Activated T-cell treated with anti-CD3 and anti-CD28 coated beads, Interleukin-2, amount 50 U/mL, for 24 hours (primary cell): ENCODE measurements around the gene COX6A1.

Experiments
- DNase-seq: peaks from one replicate; pipeline ENCODE4 v3.0.0-alpha.2; 2020
- H3K27ac Mint-ChIP-seq: 2 replicates; pipeline ENCODE4 v1.8.0; 2020; ENCODE audit warnings: mild to moderate bottlenecking, mixed read lengths
- H3K27me3 Mint-ChIP-seq: 2 replicates; pipeline ENCODE4 v1.8.0; 2020; ENCODE audit warnings: mixed read lengths
- H3K36me3 Mint-ChIP-seq: 2 replicates; pipeline ENCODE4 v1.8.0; 2020; ENCODE audit warnings: low read depth, mixed read lengths
- H3K4me1 Mint-ChIP-seq: 2 replicates; pipeline ENCODE4 v1.8.0; 2020; ENCODE audit warnings: low read depth, mixed read lengths
- H3K4me3 Mint-ChIP-seq: 2 replicates; pipeline ENCODE4 v1.8.0; 2020; ENCODE audit warnings: mild to moderate bottlenecking, moderate library complexity, mixed read lengths
- H3K9me3 Mint-ChIP-seq: 2 replicates; pipeline ENCODE4 v1.8.0; 2020; ENCODE audit warnings: mixed read lengths

Gene COX6A1

GRCh38 chr12:120413901-120414695, 23.8 kb upstream of the COX6A1 start:
- Mint-ChIP-seq H3K4me3 (no peak overlapping the region), H3K36me3 (no peaks in the 10 kb centered on the region), H3K9me3 (no peaks in the 10 kb centered on the region), H3K27ac (no peak overlapping the region), H3K4me1 (no peaks in the 10 kb centered on the region), H3K27me3 (peaks cover 3% of the 10 kb centered on the region)
- no peak for DNase-seq

GRCh38 chr12:120416490-120417216, 21.3 kb upstream of the COX6A1 start:
- no peak overlapping the region for H3K27ac Mint-ChIP-seq
- H3K4me1 Mint-ChIP-seq = no peaks in the 10 kb centered on the region
- H3K4me3 Mint-ChIP-seq = no peak overlapping the region

DNA sequence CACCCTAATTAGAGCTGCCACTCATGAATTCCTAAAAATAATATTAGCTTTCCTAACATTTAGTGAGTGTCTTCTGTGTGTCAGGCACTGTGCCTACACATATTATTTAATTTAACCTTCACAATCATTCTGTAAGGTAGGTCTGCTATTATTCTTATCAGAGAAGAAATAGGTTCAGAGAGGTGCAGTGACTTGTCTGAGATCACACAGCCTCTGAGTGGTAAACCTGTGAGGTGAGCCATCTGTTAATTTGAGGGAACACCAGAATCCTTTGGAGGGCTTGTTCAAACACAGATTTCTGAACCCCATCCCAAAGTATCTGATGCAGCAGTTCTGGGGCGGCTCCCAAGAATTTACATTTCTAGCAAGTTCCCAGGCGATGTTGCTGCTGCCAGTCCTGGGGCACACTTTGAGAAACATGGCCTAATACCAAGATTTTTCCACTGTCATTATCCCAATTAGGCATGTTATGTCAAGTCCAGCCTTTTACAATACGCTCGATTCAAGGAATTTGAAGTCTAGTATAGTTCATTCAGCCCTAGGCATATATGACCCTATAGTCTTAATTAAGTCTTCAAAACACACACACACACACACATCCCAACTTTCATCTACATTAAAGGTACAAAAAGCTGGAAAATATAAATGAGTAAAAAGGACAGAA, 19.9 kb upstream of the COX6A1 start:
- peaks cover 3% of the 10 kb centered on the region for H3K27me3 Mint-ChIP-seq
- H3K4me3 Mint-ChIP-seq = no peak overlapping the region
- H3K4me1 Mint-ChIP-seq = no peaks in the 10 kb centered on the region
- H3K27ac Mint-ChIP-seq = no peak overlapping the region
- no peak for DNase-seq
- H3K36me3 Mint-ChIP-seq = no peaks in the 10 kb centered on the region
- no peaks in the 10 kb centered on the region for H3K9me3 Mint-ChIP-seq

More at GRCh38 chr12:120416490-120417216, 21.3 kb upstream of the COX6A1 start:
- H3K9me3 Mint-ChIP-seq = no peaks in the 10 kb centered on the region
- H3K27me3 Mint-ChIP-seq = peaks cover 3% of the 10 kb centered on the region
- no peaks in the 10 kb centered on the region for H3K36me3 Mint-ChIP-seq
- DNase-seq = no peak

- Mint-ChIP-seq H3K36me3 (no peaks in the 10 kb centered on the region), H3K4me3 (no peak overlapping the region)
Observed at GRCh38 chr12:120421701-120422100, 16.2 kb upstream of the COX6A1 start.

GRCh38 chr12:120422892-120423456, 14.9 kb upstream of the COX6A1 start:
- Mint-ChIP-seq H3K4me1 (no peaks in the 10 kb centered on the region), H3K36me3 (no peaks in the 10 kb centered on the region), H3K27ac (no peak overlapping the region), H3K4me3 (no peak overlapping the region), H3K27me3 (no peaks in the 10 kb centered on the region), H3K9me3 (no peaks in the 10 kb centered on the region)
- DNase-seq = no peak

More at GRCh38 chr12:120421701-120422100, 16.2 kb upstream of the COX6A1 start:
- H3K9me3 Mint-ChIP-seq = no peaks in the 10 kb centered on the region
- no peak overlapping the region for H3K27ac Mint-ChIP-seq
- no peak for DNase-seq
- no peaks in the 10 kb centered on the region for H3K4me1 Mint-ChIP-seq
- peaks cover 2% of the 10 kb centered on the region for H3K27me3 Mint-ChIP-seq

DNA sequence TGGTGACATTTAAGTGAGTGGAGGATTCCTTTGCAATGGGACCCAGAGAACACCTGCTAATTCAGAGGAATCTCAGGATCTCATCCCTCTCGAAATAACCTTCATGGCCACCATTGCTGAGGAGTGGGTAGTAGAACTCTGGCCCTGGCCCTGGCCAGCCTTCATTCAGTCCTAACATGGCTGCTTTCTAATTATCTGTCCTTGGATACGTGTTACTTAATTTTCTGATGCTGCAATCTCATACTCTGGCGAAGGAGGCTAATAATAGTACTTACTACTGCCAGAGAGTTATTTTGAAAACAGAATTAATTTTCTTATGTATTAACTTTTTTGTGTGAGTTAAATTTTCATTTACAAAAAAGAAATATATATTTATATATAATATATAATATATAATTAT, 12.1 kb upstream of the COX6A1 start:
- Mint-ChIP-seq H3K4me3 (no peak overlapping the region), H3K9me3 (no peaks in the 10 kb centered on the region), H3K36me3 (no peaks in the 10 kb centered on the region), H3K4me1 (peaks cover 3% of the 10 kb centered on the region), H3K27ac (no peak overlapping the region), H3K27me3 (peaks cover 2% of the 10 kb centered on the region)
- no peak for DNase-seq

DNA sequence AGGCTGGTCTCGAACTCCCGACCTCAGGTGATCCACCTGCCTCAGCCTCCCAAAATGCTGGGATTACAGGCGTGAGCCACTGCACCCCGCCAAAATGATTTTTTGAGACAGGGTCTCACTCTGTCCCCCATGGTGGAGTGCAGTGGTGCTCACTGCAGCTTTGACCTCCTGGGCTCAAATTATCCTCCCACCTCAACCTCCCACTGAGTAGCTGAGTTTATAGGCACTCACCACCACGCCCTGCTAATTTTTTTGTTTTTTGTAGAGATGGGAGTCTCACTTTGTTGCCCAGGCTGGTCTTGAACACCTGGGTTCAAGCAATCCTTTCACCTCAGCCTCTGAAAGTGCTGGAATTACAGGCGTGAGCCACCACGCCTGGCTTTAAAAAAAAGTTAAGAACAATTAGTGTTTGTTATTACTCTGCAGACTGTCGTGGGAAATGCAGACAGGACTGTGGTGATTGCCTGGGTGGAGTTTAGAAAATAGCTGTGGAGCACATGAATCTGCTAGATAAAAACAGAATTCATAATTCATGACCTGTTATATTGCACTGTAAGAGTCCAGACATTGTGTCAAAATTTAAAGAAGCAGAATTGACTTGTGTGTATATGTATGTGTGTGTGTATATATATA, 9.2 kb upstream of the COX6A1 start:
- DNase-seq = no peak
- no peaks in the 10 kb centered on the region for H3K9me3 Mint-ChIP-seq

DNA sequence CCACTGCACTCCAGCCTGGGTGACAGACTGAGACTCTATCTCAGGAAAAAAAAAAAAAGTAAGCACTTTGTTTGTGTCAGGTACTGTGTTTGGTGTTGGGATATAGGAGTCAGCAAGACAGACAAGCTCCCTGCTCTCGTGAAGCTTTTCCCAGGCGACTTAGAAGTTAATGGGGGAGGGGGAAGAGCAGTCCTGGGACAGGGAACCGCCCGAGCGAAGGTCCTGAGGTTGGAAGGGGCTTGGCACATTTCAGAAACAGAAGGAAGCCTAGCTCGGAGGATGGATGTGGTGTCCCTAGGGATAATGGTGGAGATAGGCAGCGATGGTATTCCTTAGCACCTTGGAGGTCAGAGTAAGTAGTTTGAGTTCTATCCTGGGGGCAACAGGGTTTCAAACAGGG, 8.5 kb upstream of the COX6A1 start:
- peaks cover 2% of the 10 kb centered on the region for H3K27me3 Mint-ChIP-seq
- no peak for DNase-seq
- no peaks in the 10 kb centered on the region for H3K36me3 Mint-ChIP-seq
- H3K4me3 Mint-ChIP-seq = no peak overlapping the region
- no peaks in the 10 kb centered on the region for H3K9me3 Mint-ChIP-seq
- no peak overlapping the region for H3K27ac Mint-ChIP-seq
- H3K4me1 Mint-ChIP-seq = peaks cover 10% of the 10 kb centered on the region

More for the DNA sequence above, 9.2 kb upstream of the COX6A1 start:
- Mint-ChIP-seq H3K27me3 (peaks cover 2% of the 10 kb centered on the region), H3K36me3 (no peaks in the 10 kb centered on the region), H3K27ac (no peak overlapping the region), H3K4me3 (no peak overlapping the region), H3K4me1 (peaks cover 10% of the 10 kb centered on the region)

- Mint-ChIP-seq H3K4me3 (no peak overlapping the region), H3K27me3 (peaks cover 2% of the 10 kb centered on the region), H3K9me3 (no peaks in the 10 kb centered on the region), H3K36me3 (peaks cover under 1% of the 10 kb centered on the region), H3K27ac (no peak overlapping the region), H3K4me1 (peaks cover 15% of the 10 kb centered on the region)
- no peak for DNase-seq
Observed at GRCh38 chr12:120432772-120433525, 5.0 kb upstream of the COX6A1 start.

GRCh38 chr12:120438495-120439198, 734 bp downstream of the COX6A1 start:
- Mint-ChIP-seq H3K4me1 (peaks cover 29% of the 10 kb centered on the region), H3K27me3 (no peaks in the 10 kb centered on the region), H3K9me3 (no peaks in the 10 kb centered on the region), H3K27ac (peak overlapping the region; percentile 96), H3K4me3 (peak overlapping the region; percentile 90), H3K36me3 (peaks cover 49% of the 10 kb centered on the region)
- DNase-seq = no peak

DNA sequence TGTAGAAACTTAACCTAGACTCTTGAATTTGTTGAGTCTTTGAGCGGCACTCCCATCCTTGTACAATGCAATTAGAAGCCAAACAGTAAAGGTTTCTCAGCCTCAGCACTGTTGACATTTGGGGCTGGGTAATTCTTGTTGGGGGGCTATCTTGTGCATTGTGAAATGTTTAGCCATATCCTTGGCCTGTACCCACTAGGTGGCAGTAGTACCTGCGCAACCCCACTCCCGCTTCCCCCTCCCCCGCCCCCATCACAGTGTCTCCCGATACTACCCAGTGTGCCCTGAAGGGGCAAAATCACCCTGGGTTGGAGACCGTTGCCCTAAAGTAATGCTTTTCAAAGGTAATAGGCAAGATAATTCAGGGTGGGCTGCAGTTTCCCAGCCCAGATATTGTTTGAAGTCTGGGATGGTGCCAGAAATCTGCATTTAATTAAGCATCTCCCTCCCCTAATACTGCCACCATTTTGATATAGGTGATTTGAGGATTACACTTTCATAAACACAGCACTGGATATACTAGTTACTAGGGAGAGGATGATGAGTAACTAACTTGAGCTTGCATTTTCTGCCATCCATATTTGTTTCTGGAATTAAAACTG, 1.8 kb downstream of the COX6A1 start:
- no peaks in the 10 kb centered on the region for H3K9me3 Mint-ChIP-seq
- DNase-seq = peak; percentile 72
- H3K4me1 Mint-ChIP-seq = peaks cover 40% of the 10 kb centered on the region
- no peaks in the 10 kb centered on the region for H3K27me3 Mint-ChIP-seq
- peak overlapping the region; percentile 69 for H3K4me3 Mint-ChIP-seq
- H3K36me3 Mint-ChIP-seq = peaks cover 60% of the 10 kb centered on the region
- H3K27ac Mint-ChIP-seq = peak overlapping the region; percentile 78

DNA sequence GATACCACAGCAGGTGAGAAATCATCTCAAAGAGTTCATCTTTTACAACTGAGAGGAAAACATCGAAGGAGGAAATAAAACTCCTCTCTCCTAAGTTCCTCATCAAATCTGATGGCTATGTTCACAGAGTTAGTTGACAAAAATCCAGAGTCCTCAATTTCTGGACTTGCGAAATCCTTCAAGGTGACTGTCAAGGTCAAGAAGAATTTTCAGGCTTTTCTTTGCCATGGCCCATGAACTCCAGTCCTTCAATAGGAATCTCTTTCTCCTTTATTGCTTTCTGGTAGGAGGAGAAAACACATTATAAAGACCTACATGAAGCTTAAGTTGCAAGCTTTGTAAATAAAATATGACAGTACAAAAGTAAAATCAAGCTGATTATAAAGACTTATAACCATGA, 6.8 kb downstream of the COX6A1 start:
- Mint-ChIP-seq H3K27ac (peak overlapping the region; percentile 99), H3K27me3 (no peaks in the 10 kb centered on the region), H3K36me3 (peaks cover 91% of the 10 kb centered on the region), H3K4me3 (peak overlapping the region; percentile 99), H3K9me3 (no peaks in the 10 kb centered on the region), H3K4me1 (peaks cover 55% of the 10 kb centered on the region)
- no peak for DNase-seq
